GM06990 (cell line): Measurements from ENCODE around the gene LAMA2.

Source experiments
- DNase-seq: peaks from one replicate; pipeline ENCODE4 v3.0.0-alpha.2; 2011; ENCODE audit not compliant: insufficient read length; ENCODE audit errors: extremely low read depth
- H3K27me3 ChIP-seq: replicated peaks from 2 replicates; pipeline ENCODE4 v1.6.0; 2011; ENCODE audit warnings: low read length; ENCODE audit not compliant: control insufficient read depth, insufficient read depth
- H3K36me3 ChIP-seq: 2 replicates; pipeline ENCODE4 v1.5.1; 2011; ENCODE audit warnings: low read length; ENCODE audit not compliant: control insufficient read depth, insufficient read depth
- H3K4me3 ChIP-seq: replicated peaks from 2 replicates; pipeline ENCODE4 v1.5.1; 2011; ENCODE audit warnings: low read depth, mild to moderate bottlenecking, control low read depth, low read length
- TF ChIP-seq, protein P1 (sequence below): IDR thresholded peaks from 2 replicates; pipeline ENCODE4 v1.5.1; 2011; ENCODE audit warnings: low read length, control low read depth, mild to moderate bottlenecking, inconsistent platforms; ENCODE audit not compliant: insufficient read depth, poor library complexity, severe bottlenecking

Gene LAMA2

DNA sequence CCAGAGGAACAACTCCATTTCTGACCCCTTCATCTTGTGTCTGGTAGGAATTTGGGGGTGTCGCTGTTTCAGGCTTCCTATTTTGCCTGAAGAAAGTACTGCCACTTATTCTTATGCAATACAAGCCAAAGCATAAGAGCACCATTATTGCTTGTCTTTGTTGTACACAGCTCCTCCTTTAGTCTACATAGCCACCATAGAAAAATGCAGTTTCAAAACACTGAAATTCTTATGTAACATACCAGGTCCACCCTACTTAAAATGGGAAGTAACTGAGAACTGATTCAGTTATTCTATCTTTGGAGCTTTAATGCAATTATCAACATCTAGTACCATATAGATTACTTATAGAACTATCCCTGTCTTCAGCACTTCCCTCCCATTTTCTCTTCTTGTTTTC lies 571.5 kb downstream of the LAMA2 start:
- TF ChIP-seq, protein P1, sequence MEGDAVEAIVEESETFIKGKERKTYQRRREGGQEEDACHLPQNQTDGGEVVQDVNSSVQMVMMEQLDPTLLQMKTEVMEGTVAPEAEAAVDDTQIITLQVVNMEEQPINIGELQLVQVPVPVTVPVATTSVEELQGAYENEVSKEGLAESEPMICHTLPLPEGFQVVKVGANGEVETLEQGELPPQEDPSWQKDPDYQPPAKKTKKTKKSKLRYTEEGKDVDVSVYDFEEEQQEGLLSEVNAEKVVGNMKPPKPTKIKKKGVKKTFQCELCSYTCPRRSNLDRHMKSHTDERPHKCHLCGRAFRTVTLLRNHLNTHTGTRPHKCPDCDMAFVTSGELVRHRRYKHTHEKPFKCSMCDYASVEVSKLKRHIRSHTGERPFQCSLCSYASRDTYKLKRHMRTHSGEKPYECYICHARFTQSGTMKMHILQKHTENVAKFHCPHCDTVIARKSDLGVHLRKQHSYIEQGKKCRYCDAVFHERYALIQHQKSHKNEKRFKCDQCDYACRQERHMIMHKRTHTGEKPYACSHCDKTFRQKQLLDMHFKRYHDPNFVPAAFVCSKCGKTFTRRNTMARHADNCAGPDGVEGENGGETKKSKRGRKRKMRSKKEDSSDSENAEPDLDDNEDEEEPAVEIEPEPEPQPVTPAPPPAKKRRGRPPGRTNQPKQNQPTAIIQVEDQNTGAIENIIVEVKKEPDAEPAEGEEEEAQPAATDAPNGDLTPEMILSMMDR = no peak
- no peak overlapping the region for H3K4me3 ChIP-seq
- H3K27me3 ChIP-seq = no peaks in the 10 kb centered on the region; the same call in none of the 2 replicates
- no peak for DNase-seq
- H3K36me3 ChIP-seq = no peaks in the 10 kb centered on the region

DNA sequence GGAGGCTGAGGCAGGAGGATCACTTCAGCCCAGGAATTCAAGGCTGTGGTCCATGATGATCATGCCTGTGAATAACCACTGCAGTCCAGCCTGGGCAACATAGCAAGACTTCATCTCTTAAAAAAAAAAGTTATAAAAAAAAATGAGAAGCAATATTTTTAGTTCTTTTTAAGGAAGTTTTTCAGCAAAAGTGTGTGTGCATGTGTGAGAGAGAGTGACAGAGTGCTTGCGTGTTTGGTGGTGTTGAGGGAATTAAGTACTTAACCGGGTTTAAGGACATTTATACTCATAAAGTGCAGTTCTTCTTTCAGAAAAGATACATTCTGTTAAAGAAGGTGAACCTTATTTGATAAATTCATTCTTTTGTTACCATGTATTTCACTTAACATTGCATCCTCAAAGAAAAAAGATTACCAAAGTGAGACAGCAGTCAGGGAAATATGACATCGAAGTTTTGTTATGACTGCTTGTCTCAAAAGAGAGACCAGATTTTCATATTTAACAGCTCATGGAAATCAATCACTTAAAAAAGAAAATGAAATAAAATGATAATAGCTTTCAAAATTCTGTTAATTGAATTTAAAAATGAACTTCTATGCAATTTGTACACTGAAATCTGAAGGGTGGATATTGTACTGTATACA lies 572.3 kb downstream of the LAMA2 start:
- Histone ChIP-seq H3K36me3 (no peaks in the 10 kb centered on the region), H3K27me3 (no peaks in the 10 kb centered on the region; the same call in none of the 2 replicates), H3K4me3 (no peak overlapping the region)
- no peak for DNase-seq
- TF ChIP-seq, protein P1 = no peak

DNA sequence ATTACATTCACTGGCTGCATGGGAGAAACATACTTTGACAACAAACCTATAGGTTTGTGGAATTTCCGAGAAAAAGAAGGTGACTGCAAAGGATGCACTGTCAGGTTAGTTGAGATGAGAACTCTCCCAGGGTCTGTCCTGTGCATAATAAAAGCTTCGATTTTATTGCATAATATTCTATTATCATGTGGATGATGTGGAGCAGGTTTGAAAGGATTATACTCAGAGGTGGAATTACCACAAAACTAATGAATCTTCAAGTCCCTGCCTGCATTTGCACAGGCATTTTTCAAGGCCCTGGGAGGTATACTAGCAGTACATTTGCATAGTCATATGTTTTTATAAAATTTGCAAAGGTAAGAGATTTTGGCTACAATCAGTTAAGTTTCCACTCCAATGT lies 577.3 kb downstream of the LAMA2 start:
- no peaks in the 10 kb centered on the region; the same call in 1 of the 2 replicates for H3K27me3 ChIP-seq
- H3K4me3 ChIP-seq = no peak overlapping the region
- no peak for DNase-seq
- TF ChIP-seq, protein P1 = no peak
- H3K36me3 ChIP-seq = no peaks in the 10 kb centered on the region

DNA sequence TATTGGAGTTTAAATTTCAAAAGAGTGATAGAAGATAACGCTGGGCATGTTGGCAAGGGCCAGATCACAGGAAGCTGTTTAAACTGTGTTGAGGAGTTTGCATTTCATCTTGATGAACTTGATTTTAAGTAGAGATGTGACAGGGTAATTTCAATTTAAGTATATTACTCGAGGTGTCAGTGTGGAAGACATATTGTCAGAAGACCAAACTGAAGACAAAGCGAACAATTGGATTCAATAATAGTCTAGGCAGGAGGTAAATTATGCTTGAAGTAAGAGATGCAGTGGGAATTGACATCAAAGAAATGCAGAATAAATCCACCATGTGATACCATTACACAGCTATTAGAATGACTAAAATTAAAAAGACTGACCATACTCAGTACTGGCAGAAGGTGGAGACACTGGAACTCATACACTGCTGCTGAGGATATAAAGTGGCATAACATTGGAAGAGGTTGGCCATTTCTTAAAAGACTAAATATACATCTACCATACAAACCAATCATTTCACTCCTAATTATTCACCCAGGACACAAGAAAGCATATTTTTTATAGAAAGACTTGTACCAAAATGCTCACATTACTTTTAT lies 586.2 kb downstream of the LAMA2 start:
- no peaks in the 10 kb centered on the region for H3K36me3 ChIP-seq
- H3K4me3 ChIP-seq = no peak overlapping the region
- TF ChIP-seq, protein P1 = no peak
- H3K27me3 ChIP-seq = no peaks in the 10 kb centered on the region; the same call in none of the 2 replicates
- no peak for DNase-seq

DNA sequence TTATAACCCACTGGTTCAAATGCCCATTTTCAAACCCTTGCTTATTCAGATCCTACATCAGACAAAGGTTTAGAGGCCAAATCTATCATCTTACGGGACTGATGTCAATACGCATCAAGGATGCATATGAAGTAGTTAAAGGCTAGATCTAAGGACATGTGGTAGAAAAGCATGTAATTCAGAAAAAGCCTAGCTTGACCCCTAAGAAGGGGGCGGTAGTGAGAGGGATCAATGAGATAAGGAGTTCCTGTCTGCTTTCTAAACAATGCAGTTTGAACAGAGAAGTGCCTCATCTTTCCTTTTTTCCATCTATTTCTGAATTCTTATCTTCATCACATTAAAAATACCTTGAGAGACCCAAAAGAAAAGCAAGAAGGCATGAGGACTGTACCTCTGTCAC lies 589.3 kb downstream of the LAMA2 start:
- Histone ChIP-seq H3K4me3 (no peak overlapping the region), H3K27me3 (no peaks in the 10 kb centered on the region; the same call in none of the 2 replicates), H3K36me3 (no peaks in the 10 kb centered on the region)
- DNase-seq = no peak
- TF ChIP-seq, protein P1 = no peak
